Stomach (tissue), 4 donors: ENCODE results near the gene NPBWR2.
"Not testable (repeated sequence)": the region's sequence is repeated elsewhere in the genome, so short reads cannot be mapped to it uniquely, and the experiment has no call there.

Source experiments
- CTCF ChIP-seq, 7 experiments: fragments of 450-650 bp in 4 of 7; fragments of 200-600 bp in 3 of 7; sonication (generic) in 3 of 7; IDR thresholded peaks; one replicate each; pipeline ENCODE4 v1.5.1; 2016 to 2019; ENCODE audit warnings: antibody characterized with exemption in 7 of 7, control low read depth in 2 of 7, mild to moderate bottlenecking in 1 of 7
- POLR2A ChIP-seq, 4 donors: fragments of 450-650 bp; IDR thresholded peaks; one replicate each; pipeline ENCODE4 v1.6.1; 2016; ENCODE audit warnings: antibody characterized with exemption in 4 of 4, control low read depth in 2 of 4, mild to moderate bottlenecking in 1 of 4, moderate library complexity in 1 of 4

GRCh38 chr20:64134744-64135143 lies 27.4 kb upstream of the NPBWR2 start:
- TF ChIP-seq CTCF, POLR2A (IDR thresholded peaks at IDR 0.05): not testable (repeated sequence)
